ENCODE data around the gene FAM3D. TPM values are rescaled to one million over a fixed set of nuclear protein-coding genes. Genes with fewer than 3 reads are reported as not detected.
"Not testable (repeated sequence)": the region's sequence is repeated elsewhere in the genome, so short reads cannot be mapped to it uniquely, and the experiment has no call there.

Gene FAM3D
- total RNA-seq, 1 experiment from 2014 or later: not detected

GRCh38 chr3:58706395-58707167 lies 40.0 kb upstream of the FAM3D start:
- Histone ChIP-seq H3K36me3 (ENCODE audit: control insufficient read depth, insufficient read depth, low read length) (no peaks in the 10 kb centered on the region), H3K27ac (ENCODE audit: low read length) (no peak overlapping the region), H3K27me3 (ENCODE audit: control insufficient read depth, insufficient read depth, low read length) (no peaks in the 10 kb centered on the region), H3K4me1 (ENCODE audit: control insufficient read depth, insufficient read depth, low read length) (no peaks in the 10 kb centered on the region), H3K4me3 (ENCODE audit: low read depth in 2 of 2, low read length in 2 of 2) (no peak overlapping the region), H3K9me3 (ENCODE audit: control insufficient read depth, insufficient read depth, low read depth, low read length) (no peaks in the 10 kb centered on the region)
- no TSS peak for BruUV-seq (replicated peaks)
- in situ Hi-C loops (cut with HindIII; ENCODE audit: low pct_unique_long_range_greater_than_20kb, low sequenced_read_pairs) (no loop called here), intact Hi-C loops (cut with micrococcal nuclease; ENCODE audit: unreplicated experiment) (no loop called here)
- DNase-seq (ENCODE audit: low read depth, low spot score): no peak
- POLR2A ChIA-PET: no interaction called here
- no peak for ATAC-seq
- CTCF ChIA-PET: no interaction called here
- TF ChIP-seq SIN3A (IDR thresholded peaks at IDR 0.05; ENCODE audit: borderline replicate concordance, insufficient read depth, low read depth, low read length) (no peak), POLR2AphosphoS5 (IDR thresholded peaks at IDR 0.05; ENCODE audit: low read depth, low read length) (no peak), CTCF (IDR thresholded peaks at IDR 0.05) (no peak), TCF7L2 (IDR thresholded peaks at IDR 0.05; ENCODE audit: low read depth, low read length) (no peak)
- TF ChIP-seq, protein P1, sequence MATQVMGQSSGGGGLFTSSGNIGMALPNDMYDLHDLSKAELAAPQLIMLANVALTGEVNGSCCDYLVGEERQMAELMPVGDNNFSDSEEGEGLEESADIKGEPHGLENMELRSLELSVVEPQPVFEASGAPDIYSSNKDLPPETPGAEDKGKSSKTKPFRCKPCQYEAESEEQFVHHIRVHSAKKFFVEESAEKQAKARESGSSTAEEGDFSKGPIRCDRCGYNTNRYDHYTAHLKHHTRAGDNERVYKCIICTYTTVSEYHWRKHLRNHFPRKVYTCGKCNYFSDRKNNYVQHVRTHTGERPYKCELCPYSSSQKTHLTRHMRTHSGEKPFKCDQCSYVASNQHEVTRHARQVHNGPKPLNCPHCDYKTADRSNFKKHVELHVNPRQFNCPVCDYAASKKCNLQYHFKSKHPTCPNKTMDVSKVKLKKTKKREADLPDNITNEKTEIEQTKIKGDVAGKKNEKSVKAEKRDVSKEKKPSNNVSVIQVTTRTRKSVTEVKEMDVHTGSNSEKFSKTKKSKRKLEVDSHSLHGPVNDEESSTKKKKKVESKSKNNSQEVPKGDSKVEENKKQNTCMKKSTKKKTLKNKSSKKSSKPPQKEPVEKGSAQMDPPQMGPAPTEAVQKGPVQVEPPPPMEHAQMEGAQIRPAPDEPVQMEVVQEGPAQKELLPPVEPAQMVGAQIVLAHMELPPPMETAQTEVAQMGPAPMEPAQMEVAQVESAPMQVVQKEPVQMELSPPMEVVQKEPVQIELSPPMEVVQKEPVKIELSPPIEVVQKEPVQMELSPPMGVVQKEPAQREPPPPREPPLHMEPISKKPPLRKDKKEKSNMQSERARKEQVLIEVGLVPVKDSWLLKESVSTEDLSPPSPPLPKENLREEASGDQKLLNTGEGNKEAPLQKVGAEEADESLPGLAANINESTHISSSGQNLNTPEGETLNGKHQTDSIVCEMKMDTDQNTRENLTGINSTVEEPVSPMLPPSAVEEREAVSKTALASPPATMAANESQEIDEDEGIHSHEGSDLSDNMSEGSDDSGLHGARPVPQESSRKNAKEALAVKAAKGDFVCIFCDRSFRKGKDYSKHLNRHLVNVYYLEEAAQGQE (IDR thresholded peaks at IDR 0.05; ENCODE audit: insufficient read depth in 1 of 2, low read depth in 2 of 2, low read length in 1 of 2): no peak

- in situ Hi-C loops (cut with HindIII; ENCODE audit: low pct_unique_long_range_greater_than_20kb, low sequenced_read_pairs): no loop called here
- no peak for DNase-seq (ENCODE audit: low read depth, low spot score)
- CTCF ChIA-PET: no interaction called here
- no peak overlapping the region for H3K4me3 ChIP-seq (ENCODE audit: low read depth in 2 of 2, low read length in 2 of 2)
- intact Hi-C loops (cut with micrococcal nuclease; ENCODE audit: unreplicated experiment): no loop called here
- no peaks in the 10 kb centered on the region for H3K9me3 ChIP-seq (ENCODE audit: control insufficient read depth, insufficient read depth, low read depth, low read length)
- no peaks in the 10 kb centered on the region for H3K27me3 ChIP-seq (ENCODE audit: control insufficient read depth, insufficient read depth, low read length)
- TF ChIP-seq TCF7L2 (IDR thresholded peaks at IDR 0.05; ENCODE audit: low read depth, low read length) (no peak), SIN3A (IDR thresholded peaks at IDR 0.05; ENCODE audit: borderline replicate concordance, insufficient read depth, low read depth, low read length) (no peak), POLR2AphosphoS5 (IDR thresholded peaks at IDR 0.05; ENCODE audit: low read depth, low read length) (no peak), CTCF (IDR thresholded peaks at IDR 0.05) (no peak)
- TF ChIP-seq, protein P1 (IDR thresholded peaks at IDR 0.05; ENCODE audit: insufficient read depth in 1 of 2, low read depth in 2 of 2, low read length in 1 of 2): no peak
- H3K27ac ChIP-seq (ENCODE audit: low read length): no peak overlapping the region
- H3K4me1 ChIP-seq (ENCODE audit: control insufficient read depth, insufficient read depth, low read length): no peaks in the 10 kb centered on the region
- no TSS peak for BruUV-seq (replicated peaks)
- no peaks in the 10 kb centered on the region for H3K36me3 ChIP-seq (ENCODE audit: control insufficient read depth, insufficient read depth, low read length)
- ATAC-seq: no peak
- POLR2A ChIA-PET: no interaction called here
These were observed 38.2 kb upstream of the FAM3D start for GRCh38 chr3:58704745-58705144.

DNA sequence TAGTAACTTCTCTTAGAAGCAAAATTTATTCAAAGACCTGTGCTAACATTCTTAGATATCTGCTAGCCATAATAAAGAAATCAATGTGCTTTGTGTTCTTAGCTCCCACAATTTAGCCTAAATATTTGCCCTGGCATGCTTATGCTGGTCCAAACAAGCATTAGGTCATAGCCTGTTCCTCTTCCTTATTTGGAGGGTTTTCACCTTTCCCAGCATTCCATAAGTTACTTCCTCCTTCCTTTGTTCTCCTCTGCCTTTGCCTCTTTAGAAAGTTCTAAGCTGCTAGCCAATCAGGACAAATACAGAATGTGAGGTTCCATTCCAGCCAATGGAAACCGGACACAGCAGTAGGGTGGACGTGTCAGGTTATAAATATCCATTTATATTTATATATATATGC lies 37.7 kb upstream of the FAM3D start:
- CTCF ChIA-PET; in situ Hi-C loops (cut with HindIII; ENCODE audit: low pct_unique_long_range_greater_than_20kb, low sequenced_read_pairs); H3K27ac ChIP-seq (ENCODE audit: low read length); POLR2A ChIA-PET; H3K9me3 ChIP-seq (ENCODE audit: control insufficient read depth, insufficient read depth, low read depth, low read length); H3K4me3 ChIP-seq (ENCODE audit: low read depth in 2 of 2, low read length in 2 of 2); H3K36me3 ChIP-seq (ENCODE audit: control insufficient read depth, insufficient read depth, low read length); DNase-seq (ENCODE audit: low read depth, low spot score); ATAC-seq; BruUV-seq (replicated peaks); H3K4me1 ChIP-seq (ENCODE audit: control insufficient read depth, insufficient read depth, low read length); intact Hi-C loops (cut with micrococcal nuclease; ENCODE audit: unreplicated experiment); H3K27me3 ChIP-seq (ENCODE audit: control insufficient read depth, insufficient read depth, low read length): not testable (repeated sequence)

Data from Panc1 (cell line).